Measurements from ENCODE around the gene TMEM150B.

The TMEM150B gene

DNA sequence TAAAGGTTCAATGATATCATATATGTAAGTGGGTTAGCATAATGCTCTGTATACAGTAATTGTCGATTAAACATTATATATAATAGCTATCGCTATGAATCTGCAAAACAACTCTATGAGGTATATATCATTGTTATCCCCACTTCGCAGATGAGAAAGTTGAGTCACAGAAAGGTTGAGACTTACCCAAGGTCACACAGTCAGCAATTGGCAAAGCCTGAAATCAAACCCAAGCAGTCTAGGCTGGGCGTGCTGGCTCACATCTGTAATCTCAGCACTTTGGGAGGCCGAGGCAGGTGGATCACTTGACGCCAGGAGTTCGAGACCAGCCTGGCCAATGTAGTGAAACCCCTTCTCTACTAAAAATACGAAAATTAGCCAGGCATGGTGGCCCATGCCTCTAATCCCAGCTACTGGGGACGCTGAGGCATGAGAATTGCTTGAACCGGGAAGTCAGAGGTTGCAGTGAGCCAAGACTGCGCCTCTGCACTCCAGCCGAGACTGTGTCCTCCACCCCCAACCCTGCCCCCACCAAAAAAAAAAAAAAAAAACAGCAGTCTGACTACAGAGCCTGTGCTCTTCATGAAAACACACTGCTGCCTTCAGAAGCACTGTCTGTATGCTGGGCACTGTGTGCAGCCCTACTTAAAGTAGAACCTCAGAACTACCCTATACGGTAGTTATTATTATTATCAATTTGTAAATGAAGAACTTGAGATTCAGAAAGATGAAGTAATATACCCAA is 46.6 kb downstream of the TMEM150B start:
- no peak for DNase-seq (ENCODE audit: extremely low read depth, low read depth)
- TF ChIP-seq, protein P1, sequence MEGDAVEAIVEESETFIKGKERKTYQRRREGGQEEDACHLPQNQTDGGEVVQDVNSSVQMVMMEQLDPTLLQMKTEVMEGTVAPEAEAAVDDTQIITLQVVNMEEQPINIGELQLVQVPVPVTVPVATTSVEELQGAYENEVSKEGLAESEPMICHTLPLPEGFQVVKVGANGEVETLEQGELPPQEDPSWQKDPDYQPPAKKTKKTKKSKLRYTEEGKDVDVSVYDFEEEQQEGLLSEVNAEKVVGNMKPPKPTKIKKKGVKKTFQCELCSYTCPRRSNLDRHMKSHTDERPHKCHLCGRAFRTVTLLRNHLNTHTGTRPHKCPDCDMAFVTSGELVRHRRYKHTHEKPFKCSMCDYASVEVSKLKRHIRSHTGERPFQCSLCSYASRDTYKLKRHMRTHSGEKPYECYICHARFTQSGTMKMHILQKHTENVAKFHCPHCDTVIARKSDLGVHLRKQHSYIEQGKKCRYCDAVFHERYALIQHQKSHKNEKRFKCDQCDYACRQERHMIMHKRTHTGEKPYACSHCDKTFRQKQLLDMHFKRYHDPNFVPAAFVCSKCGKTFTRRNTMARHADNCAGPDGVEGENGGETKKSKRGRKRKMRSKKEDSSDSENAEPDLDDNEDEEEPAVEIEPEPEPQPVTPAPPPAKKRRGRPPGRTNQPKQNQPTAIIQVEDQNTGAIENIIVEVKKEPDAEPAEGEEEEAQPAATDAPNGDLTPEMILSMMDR (IDR thresholded peaks at IDR 0.05; ENCODE audit: low read depth, low read length), result no peak

DNA sequence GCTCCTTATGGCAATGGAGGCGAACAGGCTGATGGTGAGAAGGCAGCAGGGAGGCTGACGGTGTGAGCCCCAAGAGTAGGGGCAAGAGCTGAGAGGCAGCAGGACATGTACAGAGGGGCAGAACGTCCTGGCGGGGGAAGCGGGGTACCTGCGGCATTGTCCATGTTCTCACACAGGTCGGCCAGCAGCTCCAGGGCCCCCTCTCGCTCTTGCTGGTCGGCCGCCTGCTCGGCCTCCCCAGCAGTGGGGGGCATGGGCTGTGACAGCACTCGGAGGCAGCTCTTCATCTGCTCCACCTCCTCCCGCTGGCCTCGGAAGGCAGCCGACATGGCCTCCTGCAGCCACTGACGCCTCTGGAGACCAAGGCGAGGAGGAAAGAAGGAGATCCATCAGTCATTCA is 47.6 kb downstream of the TMEM150B start:
- DNase-seq (ENCODE audit: extremely low read depth, low read depth), result no peak

DNA sequence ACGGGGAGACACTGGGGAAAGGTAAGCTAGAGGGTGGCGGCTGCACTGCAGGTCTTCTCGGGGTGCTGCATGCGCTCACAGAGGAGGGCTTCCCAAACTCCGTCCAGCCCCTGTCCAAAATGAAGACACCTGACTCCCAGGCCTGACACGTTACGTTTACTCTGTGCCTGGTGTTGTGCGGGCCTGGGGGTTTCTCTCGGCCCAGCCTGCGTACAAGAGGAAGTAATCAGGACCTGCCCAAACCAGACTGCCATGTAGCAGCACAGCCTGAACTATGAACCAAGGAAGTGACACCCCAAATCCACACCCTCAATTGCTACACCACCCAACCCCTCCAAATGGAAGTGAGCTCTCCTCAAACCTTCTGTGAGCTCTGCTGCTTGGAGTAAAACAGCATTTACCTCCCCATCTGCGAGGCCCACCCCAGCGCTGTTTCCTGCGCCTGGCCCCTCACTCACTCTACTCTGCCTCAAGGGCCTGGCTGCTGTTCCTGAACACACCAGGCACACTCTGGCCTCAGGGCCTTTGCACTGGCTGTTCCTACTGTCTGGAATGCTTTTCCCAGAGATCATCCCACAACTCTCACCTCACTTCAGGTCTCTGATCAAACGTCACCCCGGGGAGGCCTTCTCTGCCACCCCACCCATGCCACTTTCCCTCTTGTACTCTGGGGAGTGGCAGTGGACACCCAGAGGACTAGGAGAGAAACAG is 48.3 kb downstream of the TMEM150B start:
- TF ChIP-seq, protein P1 (IDR thresholded peaks at IDR 0.05; ENCODE audit: low read depth, low read length), result no peak
- DNase-seq (ENCODE audit: extremely low read depth, low read depth), result no peak

More for the DNA sequence above, 47.6 kb downstream of the TMEM150B start:
- TF ChIP-seq, protein P1 (IDR thresholded peaks at IDR 0.05; ENCODE audit: low read depth, low read length), result no peak

DNA sequence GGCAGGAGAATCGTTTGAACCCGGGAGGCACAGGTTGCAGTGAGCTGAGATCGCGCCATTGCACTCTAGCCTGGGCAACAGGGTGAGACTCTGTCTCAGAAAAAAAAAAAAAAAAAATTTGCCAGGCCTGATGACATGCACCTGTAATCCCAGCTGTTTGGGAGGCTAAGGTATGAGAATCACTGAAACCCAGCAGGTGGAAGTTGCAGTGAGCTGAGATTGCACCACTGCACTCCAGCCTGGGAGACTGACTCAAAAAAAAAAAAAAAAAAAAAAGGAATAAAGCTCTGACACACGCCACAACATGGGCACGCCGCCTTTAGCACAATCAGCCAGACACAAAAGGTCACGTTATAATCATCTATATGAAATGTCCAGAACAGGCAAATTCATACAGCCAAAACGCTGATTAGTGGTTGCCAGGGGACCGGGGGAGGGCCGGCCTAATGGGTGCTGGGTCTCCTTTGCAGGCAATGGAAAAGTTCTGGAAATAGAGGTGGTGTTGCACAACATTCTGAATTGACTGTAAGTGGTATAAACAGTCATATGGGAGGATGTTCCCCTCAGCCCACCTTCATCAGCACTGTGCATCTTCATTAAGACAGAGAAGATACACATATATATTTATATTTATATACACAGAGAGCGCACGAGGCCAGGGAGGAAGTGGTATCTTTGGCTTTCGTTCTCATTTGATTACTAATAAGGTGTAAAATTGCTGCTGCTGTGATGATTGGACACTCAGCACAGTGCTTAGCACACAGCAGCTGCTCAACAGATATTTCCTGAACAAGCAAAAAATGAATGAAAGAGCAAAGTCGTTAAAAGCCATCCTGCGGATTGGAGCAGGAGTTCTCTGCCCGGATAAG is 49.1 kb downstream of the TMEM150B start:
- TF ChIP-seq, protein P1 (IDR thresholded peaks at IDR 0.05; ENCODE audit: low read depth, low read length), result no peak
- no peak for DNase-seq (ENCODE audit: extremely low read depth, low read depth)

DNA sequence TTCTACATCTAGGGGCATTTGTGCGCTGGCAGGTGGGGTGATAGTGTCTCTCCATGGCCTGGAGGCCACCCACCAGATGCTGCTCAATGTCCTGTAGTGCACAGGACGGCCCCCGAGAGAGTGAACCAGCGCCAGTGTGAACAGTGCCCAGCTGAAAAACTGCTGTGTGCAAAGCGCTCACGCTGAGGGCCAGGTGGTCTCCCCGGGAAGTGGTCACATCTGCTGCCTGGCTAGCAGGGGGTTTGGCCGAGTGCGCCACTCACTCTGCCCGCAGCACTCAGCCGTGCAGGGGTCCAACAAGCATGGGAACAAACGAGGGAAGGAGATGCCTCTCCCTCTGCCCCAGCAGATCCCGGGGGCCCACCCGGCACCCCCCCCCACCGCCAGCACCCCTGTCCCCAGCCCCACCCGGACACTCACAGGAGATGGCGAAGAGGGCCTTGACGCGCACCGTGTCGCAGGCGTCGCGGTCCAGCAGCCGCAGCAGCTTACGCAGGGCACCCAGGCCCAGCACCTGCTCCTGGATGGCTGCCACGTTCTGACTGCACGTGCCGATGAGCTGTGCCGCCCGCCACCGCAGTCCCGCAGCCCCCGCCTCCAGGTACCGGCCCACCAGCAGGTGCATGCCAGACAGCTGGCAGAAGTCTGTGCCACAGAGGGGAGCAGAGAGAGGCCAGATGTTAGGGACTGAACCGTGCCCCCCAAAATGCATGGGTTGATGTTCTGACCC is 51.0 kb downstream of the TMEM150B start:
- DNase-seq (ENCODE audit: extremely low read depth, low read depth), result no peak
- TF ChIP-seq, protein P1 (IDR thresholded peaks at IDR 0.05; ENCODE audit: low read depth, low read length), result no peak

DNA sequence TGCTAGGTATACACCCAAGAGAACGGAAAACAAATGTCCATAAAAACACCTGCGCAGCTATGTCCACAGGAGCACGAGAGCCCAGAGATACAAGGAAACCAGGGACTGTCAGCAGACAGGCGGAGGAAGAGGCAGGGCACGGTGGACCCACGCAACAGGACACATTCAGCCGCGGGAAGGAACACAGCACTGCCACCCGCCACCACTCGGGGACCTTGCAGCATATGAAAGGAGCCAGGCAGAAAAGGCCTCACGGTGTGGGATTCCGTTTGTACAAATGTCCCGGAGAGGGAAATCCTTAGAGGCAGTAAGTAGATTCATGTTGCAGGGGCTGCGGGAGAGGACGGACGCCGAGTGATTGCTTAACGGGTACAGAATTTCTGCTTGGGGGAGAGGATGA is 53.0 kb downstream of the TMEM150B start:
- DNase-seq (ENCODE audit: extremely low read depth, low read depth), result no peak
- TF ChIP-seq, protein P1 (IDR thresholded peaks at IDR 0.05; ENCODE audit: low read depth, low read length), result no peak

Measured in AG09319 (cell line).